HEK293 (cell line): Measurements from ENCODE around the gene CHST5.

Source experiments
- CTCF ChIA-PET: fragments of 350-600 bp; formaldehyde crosslinking; extraction: SDS; loops from one replicate; lab custom pipeline; 2021; ENCODE audit warnings: antibody characterized with exemption; lab: Yijun Ruan, JAX
- POLR2A ChIA-PET: fragments of 300-600 bp; formaldehyde crosslinking; extraction: SDS; loops from one replicate; lab custom pipeline; 2020; ENCODE audit warnings: antibody characterized with exemption, inconsistent platforms; lab: Yijun Ruan, JAX
- H3K27ac ChIP-seq: fragments of 200-500 bp; sonication (Bioruptor generic); 2 replicates; pipeline ENCODE4 v1.5.1; 2014; ENCODE audit warnings: low read depth, low read length, control low read depth, inconsistent platforms; ENCODE audit errors: extremely low read depth
- H3K36me3 ChIP-seq, 2 experiments: fragments of 200-500 bp in 1 of 2; sonication (Bioruptor generic) in 1 of 2; 1 replicate in 1 of 2; 2 replicates in 1 of 2; pipeline ENCODE4 v1.5.1; 2014 to 2017; ENCODE audit warnings: inconsistent platforms in 2 of 2, low read length in 2 of 2; ENCODE audit not compliant: control insufficient read depth in 2 of 2, insufficient read depth in 1 of 2
- H3K4me1 ChIP-seq: fragments of 200-500 bp; sonication (Bioruptor generic); 2 replicates; pipeline ENCODE4 v1.5.1; 2014; ENCODE audit warnings: mild to moderate bottlenecking, low read length, inconsistent platforms; ENCODE audit not compliant: control insufficient read depth, insufficient read depth
- H3K4me3 ChIP-seq: 2 replicates; pipeline ENCODE4 v1.5.1; 2011; ENCODE audit warnings: low read depth, mild to moderate bottlenecking, control low read depth, low read length, moderate library complexity
- H3K9me3 ChIP-seq: fragments of 200-500 bp; sonication (Bioruptor generic); 2 replicates; pipeline ENCODE4 v1.5.1; 2014; ENCODE audit warnings: low read depth, low read length, inconsistent platforms; ENCODE audit not compliant: control insufficient read depth, insufficient read depth
- KLF10 ChIP-seq: fragments of 450-650 bp; IDR thresholded peaks from 2 replicates; pipeline ENCODE4 v1.5.1; 2018; ENCODE audit warnings: missing biosample characterization, mild to moderate bottlenecking, missing genetic modification characterization
- MZF1 ChIP-seq: fragments of 450-650 bp; formaldehyde crosslinking; IDR thresholded peaks from 2 replicates; pipeline ENCODE4 v1.5.1; 2017; ENCODE audit warnings: missing biosample characterization, missing genetic modification characterization, borderline replicate concordance
- OSR2 ChIP-seq: fragments of 450-650 bp; formaldehyde crosslinking; IDR thresholded peaks from 2 replicates; pipeline ENCODE4 v1.5.1; 2016; ENCODE audit warnings: missing biosample characterization, missing genetic modification characterization
- PRDM1 ChIP-seq: fragments of 450-650 bp; formaldehyde crosslinking; IDR thresholded peaks from 2 replicates; pipeline ENCODE4; 2016; ENCODE audit warnings: missing biosample characterization, missing genetic modification characterization
- ZBTB17 ChIP-seq: fragments of 450-650 bp; formaldehyde crosslinking; IDR thresholded peaks from 2 replicates; pipeline ENCODE4 v1.5.1; 2016; ENCODE audit warnings: missing biosample characterization, missing genetic modification characterization
- ZNF202 ChIP-seq: fragments of 450-650 bp; formaldehyde crosslinking; IDR thresholded peaks from 2 replicates; pipeline ENCODE4 v1.5.1; 2016; ENCODE audit warnings: missing biosample characterization, missing genetic modification characterization, borderline replicate concordance
- ZNF292 ChIP-seq: fragments of 450-650 bp; formaldehyde crosslinking; IDR thresholded peaks from 2 replicates; pipeline ENCODE4 v1.5.1; 2016; ENCODE audit warnings: low read depth, missing biosample characterization, missing genetic modification characterization, borderline replicate concordance
- ZNF311 ChIP-seq: fragments of 450-650 bp; formaldehyde crosslinking; IDR thresholded peaks from 2 replicates; pipeline ENCODE4 v1.5.1; 2017; ENCODE audit warnings: missing biosample characterization, missing genetic modification characterization, borderline replicate concordance
- ZNF366 ChIP-seq: fragments of 450-650 bp; formaldehyde crosslinking; conservative IDR thresholded peaks from 2 replicates; pipeline ENCODE4 v1.5.1; 2016; ENCODE audit warnings: missing biosample characterization, missing genetic modification characterization
- ZNF513 ChIP-seq: fragments of 450-650 bp; IDR thresholded peaks from 2 replicates; pipeline ENCODE4 v1.5.1; 2018; ENCODE audit warnings: missing biosample characterization, missing genetic modification characterization
- ZNF521 ChIP-seq: fragments of 450-650 bp; formaldehyde crosslinking; IDR thresholded peaks from 2 replicates; pipeline ENCODE4 v1.5.1; 2017; ENCODE audit warnings: missing biosample characterization, mild to moderate bottlenecking, missing genetic modification characterization
- ZNF571 ChIP-seq: fragments of 450-650 bp; formaldehyde crosslinking; IDR thresholded peaks from 2 replicates; pipeline ENCODE4 v1.5.0; 2017; ENCODE audit warnings: missing biosample characterization, missing genetic modification characterization
- TF ChIP-seq, protein P1 (sequence below): fragments of 450-650 bp; formaldehyde crosslinking; IDR thresholded peaks from 2 replicates; pipeline ENCODE4 v1.5.1; 2016; ENCODE audit warnings: missing biosample characterization, missing genetic modification characterization, borderline replicate concordance
- TF ChIP-seq, protein P2 (sequence below): fragments of 450-650 bp; formaldehyde crosslinking; IDR thresholded peaks from 2 replicates; pipeline ENCODE4 v1.5.1; 2016; ENCODE audit warnings: missing biosample characterization, missing genetic modification characterization
- TF ChIP-seq, protein P3 (sequence below): sonication (generic); formaldehyde crosslinking; IDR thresholded peaks from 2 replicates; pipeline ENCODE4 v1.8.1; 2022; ENCODE audit warnings: mild to moderate bottlenecking, moderate library complexity, missing genetic modification reagents

CHST5 gene

DNA sequence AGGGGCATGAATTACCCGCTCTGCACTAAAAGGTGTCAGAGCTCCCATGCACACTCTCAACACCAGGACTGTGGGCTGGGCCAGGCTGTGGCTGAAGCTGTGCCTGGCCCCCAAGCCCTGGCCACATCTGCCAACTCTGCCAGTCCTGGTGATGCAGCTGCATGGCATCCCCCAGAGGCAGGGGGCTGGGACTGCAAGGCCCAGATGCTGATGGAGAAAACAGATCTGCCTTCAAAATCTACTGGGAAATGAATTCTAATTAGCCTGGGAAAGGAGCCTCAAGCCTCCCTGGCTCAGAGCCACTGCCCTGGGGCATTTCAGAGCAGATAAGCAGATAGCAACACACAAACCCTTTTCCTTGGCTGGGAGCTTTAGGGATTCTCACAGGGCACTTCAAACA is 44.0 kb downstream of the CHST5 start (continued):
- TF ChIP-seq, protein P1, sequence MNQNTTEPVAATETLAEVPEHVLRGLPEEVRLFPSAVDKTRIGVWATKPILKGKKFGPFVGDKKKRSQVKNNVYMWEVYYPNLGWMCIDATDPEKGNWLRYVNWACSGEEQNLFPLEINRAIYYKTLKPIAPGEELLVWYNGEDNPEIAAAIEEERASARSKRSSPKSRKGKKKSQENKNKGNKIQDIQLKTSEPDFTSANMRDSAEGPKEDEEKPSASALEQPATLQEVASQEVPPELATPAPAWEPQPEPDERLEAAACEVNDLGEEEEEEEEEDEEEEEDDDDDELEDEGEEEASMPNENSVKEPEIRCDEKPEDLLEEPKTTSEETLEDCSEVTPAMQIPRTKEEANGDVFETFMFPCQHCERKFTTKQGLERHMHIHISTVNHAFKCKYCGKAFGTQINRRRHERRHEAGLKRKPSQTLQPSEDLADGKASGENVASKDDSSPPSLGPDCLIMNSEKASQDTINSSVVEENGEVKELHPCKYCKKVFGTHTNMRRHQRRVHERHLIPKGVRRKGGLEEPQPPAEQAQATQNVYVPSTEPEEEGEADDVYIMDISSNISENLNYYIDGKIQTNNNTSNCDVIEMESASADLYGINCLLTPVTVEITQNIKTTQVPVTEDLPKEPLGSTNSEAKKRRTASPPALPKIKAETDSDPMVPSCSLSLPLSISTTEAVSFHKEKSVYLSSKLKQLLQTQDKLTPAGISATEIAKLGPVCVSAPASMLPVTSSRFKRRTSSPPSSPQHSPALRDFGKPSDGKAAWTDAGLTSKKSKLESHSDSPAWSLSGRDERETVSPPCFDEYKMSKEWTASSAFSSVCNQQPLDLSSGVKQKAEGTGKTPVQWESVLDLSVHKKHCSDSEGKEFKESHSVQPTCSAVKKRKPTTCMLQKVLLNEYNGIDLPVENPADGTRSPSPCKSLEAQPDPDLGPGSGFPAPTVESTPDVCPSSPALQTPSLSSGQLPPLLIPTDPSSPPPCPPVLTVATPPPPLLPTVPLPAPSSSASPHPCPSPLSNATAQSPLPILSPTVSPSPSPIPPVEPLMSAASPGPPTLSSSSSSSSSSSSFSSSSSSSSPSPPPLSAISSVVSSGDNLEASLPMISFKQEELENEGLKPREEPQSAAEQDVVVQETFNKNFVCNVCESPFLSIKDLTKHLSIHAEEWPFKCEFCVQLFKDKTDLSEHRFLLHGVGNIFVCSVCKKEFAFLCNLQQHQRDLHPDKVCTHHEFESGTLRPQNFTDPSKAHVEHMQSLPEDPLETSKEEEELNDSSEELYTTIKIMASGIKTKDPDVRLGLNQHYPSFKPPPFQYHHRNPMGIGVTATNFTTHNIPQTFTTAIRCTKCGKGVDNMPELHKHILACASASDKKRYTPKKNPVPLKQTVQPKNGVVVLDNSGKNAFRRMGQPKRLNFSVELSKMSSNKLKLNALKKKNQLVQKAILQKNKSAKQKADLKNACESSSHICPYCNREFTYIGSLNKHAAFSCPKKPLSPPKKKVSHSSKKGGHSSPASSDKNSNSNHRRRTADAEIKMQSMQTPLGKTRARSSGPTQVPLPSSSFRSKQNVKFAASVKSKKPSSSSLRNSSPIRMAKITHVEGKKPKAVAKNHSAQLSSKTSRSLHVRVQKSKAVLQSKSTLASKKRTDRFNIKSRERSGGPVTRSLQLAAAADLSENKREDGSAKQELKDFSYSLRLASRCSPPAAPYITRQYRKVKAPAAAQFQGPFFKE (tag by site-specific recombination) = no peak
- TF ChIP-seq, protein P2, sequence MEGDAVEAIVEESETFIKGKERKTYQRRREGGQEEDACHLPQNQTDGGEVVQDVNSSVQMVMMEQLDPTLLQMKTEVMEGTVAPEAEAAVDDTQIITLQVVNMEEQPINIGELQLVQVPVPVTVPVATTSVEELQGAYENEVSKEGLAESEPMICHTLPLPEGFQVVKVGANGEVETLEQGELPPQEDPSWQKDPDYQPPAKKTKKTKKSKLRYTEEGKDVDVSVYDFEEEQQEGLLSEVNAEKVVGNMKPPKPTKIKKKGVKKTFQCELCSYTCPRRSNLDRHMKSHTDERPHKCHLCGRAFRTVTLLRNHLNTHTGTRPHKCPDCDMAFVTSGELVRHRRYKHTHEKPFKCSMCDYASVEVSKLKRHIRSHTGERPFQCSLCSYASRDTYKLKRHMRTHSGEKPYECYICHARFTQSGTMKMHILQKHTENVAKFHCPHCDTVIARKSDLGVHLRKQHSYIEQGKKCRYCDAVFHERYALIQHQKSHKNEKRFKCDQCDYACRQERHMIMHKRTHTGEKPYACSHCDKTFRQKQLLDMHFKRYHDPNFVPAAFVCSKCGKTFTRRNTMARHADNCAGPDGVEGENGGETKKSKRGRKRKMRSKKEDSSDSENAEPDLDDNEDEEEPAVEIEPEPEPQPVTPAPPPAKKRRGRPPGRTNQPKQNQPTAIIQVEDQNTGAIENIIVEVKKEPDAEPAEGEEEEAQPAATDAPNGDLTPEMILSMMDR (tag by site-specific recombination) = peak; percentile 61; the same call in 1 of the 2 replicates
- TF ChIP-seq, protein P3, sequence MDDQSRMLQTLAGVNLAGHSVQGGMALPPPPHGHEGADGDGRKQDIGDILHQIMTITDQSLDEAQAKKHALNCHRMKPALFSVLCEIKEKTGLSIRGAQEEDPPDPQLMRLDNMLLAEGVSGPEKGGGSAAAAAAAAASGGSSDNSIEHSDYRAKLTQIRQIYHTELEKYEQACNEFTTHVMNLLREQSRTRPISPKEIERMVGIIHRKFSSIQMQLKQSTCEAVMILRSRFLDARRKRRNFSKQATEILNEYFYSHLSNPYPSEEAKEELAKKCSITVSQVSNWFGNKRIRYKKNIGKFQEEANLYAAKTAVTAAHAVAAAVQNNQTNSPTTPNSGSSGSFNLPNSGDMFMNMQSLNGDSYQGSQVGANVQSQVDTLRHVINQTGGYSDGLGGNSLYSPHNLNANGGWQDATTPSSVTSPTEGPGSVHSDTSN = 0 out of 2 replicates have a peak, but pooled peaks have one; percentile 22
- TF ChIP-seq ZNF292 (tag by site-specific recombination) (no peak), ZNF366 (tag by site-specific recombination) (peak; percentile 39; the same call in 1 of the 2 replicates), OSR2 (tag by site-specific recombination) (0 out of 2 replicates have a peak, but pooled peaks have one; percentile 16), ZNF513 (no peak), MZF1 (tag by site-specific recombination) (0 out of 2 replicates have a peak, but pooled peaks have one; percentile 29), KLF10 (tag by site-specific recombination) (no peak), ZBTB17 (tag by site-specific recombination) (peak; percentile 56; the same call in 1 of the 2 replicates), ZNF311 (tag by site-specific recombination) (no peak), PRDM1 (tag by site-specific recombination) (0 out of 2 replicates have a peak, but pooled peaks have one; percentile 22)

- Histone ChIP-seq H3K9me3 (no peaks in the 10 kb centered on the region), H3K36me3 (no peaks in the 10 kb centered on the region), H3K27ac (no peak overlapping the region), H3K4me3 (no peak overlapping the region), H3K4me1 (peaks cover 7% of the 10 kb centered on the region)
- ChIA-PET POLR2A (interaction anchor here (0.6 to 0.7 kb wide), 3 partner anchors 17 to 32 kb away, joined by 3 read pairs; no protein-coding TSS in a partner anchor), CTCF (interaction anchor here (0.7 to 1.9 kb wide), 4 partner anchors 15 to 29 kb away, joined by 3 to 5 read pairs (median 4); partner anchors contain the start of gene TMEM170A)
- TF ChIP-seq ZBTB17 (tag by site-specific recombination) (no peak), PRDM1 (tag by site-specific recombination) (no peak), ZNF521 (tag by site-specific recombination) (no peak), ZNF202 (tag by site-specific recombination) (no peak), ZNF571 (tag by site-specific recombination) (no peak)
These were observed 47.6 kb downstream of the CHST5 start for GRCh38 chr16:75488322-75488721.
